Mammary epithelial cell (primary cell): ENCODE results near the gene KSR1.

ENCODE experiments used
- CTCF ChIP-seq, 2 donors: IDR thresholded peaks in 1 of 2; conservative IDR thresholded peaks in 1 of 2; 2 replicates each; pipeline ENCODE4 v1.5.1; 2011 to 2012; ENCODE audit warnings: inconsistent platforms in 2 of 2, low read length in 2 of 2, mild to moderate bottlenecking in 2 of 2, control low read depth in 1 of 2, low read depth in 1 of 2; ENCODE audit not compliant: insufficient read depth in 1 of 2; ENCODE audit errors: extremely low read depth in 1 of 2
- EZH2 ChIP-seq: IDR thresholded peaks from 2 replicates; pipeline ENCODE4 v1.6.1; 2012; ENCODE audit warnings: low read length, inconsistent platforms, borderline replicate concordance

- TF ChIP-seq EZH2 (no peak), CTCF (conservative IDR thresholded peaks at IDR 0.05 in 1 of 2, IDR thresholded peaks at IDR 0.05 in 1 of 2; ENCODE audit: extremely low read depth in 1 of 2, insufficient read depth in 1 of 2, low read depth in 1 of 2, low read length in 2 of 2) (no peak)
Measured at GRCh38 chr17:27428781-27429505, 27.3 kb upstream of the KSR1 start.
